IMR-90 (cell line): Measurements from ENCODE around the gene PANK4. TPM values are rescaled to one million over a fixed set of nuclear protein-coding genes. Genes with fewer than 3 reads are reported as not detected.

Experiments used
- ATAC-seq: fragments of 200-7000 bp; cut with Tn5 transposase; 2 replicates; pipeline ENCODE4 v1.9.1; 2020; ENCODE audit warnings: low read depth, mild to moderate bottlenecking, moderate library complexity
- BruUV-seq: library from RNA; stranded (reverse); fragments of 400-500 nt; replicated peaks from 2 replicates; lab custom pipeline; 2021; lab: Mats Ljungman, UMichigan
- CTCF ChIA-PET: fragments of 300-600 bp; formaldehyde crosslinking; extraction: SDS; loops from one replicate; lab custom pipeline; 2021; ENCODE audit warnings: antibody characterized with exemption; lab: Yijun Ruan, JAX
- POLR2A ChIA-PET: fragments of 300-600 bp; sonication (Branson Sonifier 250); formaldehyde crosslinking; loops from one replicate; lab custom pipeline; 2022; ENCODE audit warnings: antibody characterized with exemption; ENCODE audit not compliant: unreplicated experiment; lab: Charles Lee
- DNase-seq: peaks from one replicate; pipeline ENCODE4 v3.0.0; 2013
- H2AFZ ChIP-seq: replicated peaks from 2 replicates; pipeline ENCODE3; 2013; ENCODE audit warnings: low read length, mild to moderate bottlenecking; ENCODE audit not compliant: poor library complexity
- H2AK5ac ChIP-seq: 2 replicates; pipeline ENCODE4 v1.6.1; 2013; ENCODE audit warnings: low read depth, low read length, inconsistent platforms
- H2AK9ac ChIP-seq: replicated peaks from 2 replicates; pipeline ENCODE3; 2013; ENCODE audit warnings: mild to moderate bottlenecking, low read depth, low read length, moderate library complexity; ENCODE audit not compliant: poor library complexity
- H2BK120ac ChIP-seq: 2 replicates; pipeline ENCODE4 v1.6.1; 2013; ENCODE audit warnings: low read depth, low read length, inconsistent platforms
- H2BK15ac ChIP-seq: 3 replicates; pipeline ENCODE4 v1.6.1; 2013; ENCODE audit warnings: low read depth, low read length, inconsistent platforms
- H2BK20ac ChIP-seq: 2 replicates; pipeline ENCODE4 v1.6.1; 2013; ENCODE audit warnings: low read depth, mild to moderate bottlenecking, inconsistent platforms, low read length, moderate library complexity
- H2BK5ac ChIP-seq: 2 replicates; pipeline ENCODE4 v1.6.1; 2013; ENCODE audit warnings: mild to moderate bottlenecking, low read depth, low read length, inconsistent platforms; ENCODE audit not compliant: poor library complexity, severe bottlenecking
- H3K14ac ChIP-seq: replicated peaks from 2 replicates; pipeline ENCODE4 v1.6.1; 2013; ENCODE audit warnings: low read depth, low read length, inconsistent platforms
- H3K18ac ChIP-seq: 2 replicates; pipeline ENCODE4 v1.6.1; 2013; ENCODE audit warnings: low read depth, low read length, control low read depth
- H3K23ac ChIP-seq: 2 replicates; pipeline ENCODE4 v1.6.1; 2013; ENCODE audit warnings: low read depth, low read length, inconsistent platforms
- H3K27ac ChIP-seq: 2 replicates; pipeline ENCODE4 v1.5.1; 2013; ENCODE audit warnings: mild to moderate bottlenecking, control low read depth, low read length; ENCODE audit not compliant: insufficient read depth
- H3K27me3 ChIP-seq: 2 replicates; pipeline ENCODE4 v1.6.1; 2013; ENCODE audit warnings: low read length; ENCODE audit not compliant: control insufficient read depth, insufficient read depth
- H3K36me3 ChIP-seq: 2 replicates; pipeline ENCODE4 v1.6.1; 2013; ENCODE audit warnings: low read length, mixed read lengths; ENCODE audit not compliant: control insufficient read depth, insufficient read depth
- H3K4ac ChIP-seq: 2 replicates; pipeline ENCODE4 v1.6.1; 2013; ENCODE audit warnings: low read depth, low read length, inconsistent platforms
- H3K4me1 ChIP-seq: 2 replicates; pipeline ENCODE4 v1.6.1; 2013; ENCODE audit warnings: low read length, mixed read lengths; ENCODE audit not compliant: control insufficient read depth, insufficient read depth
- H3K4me2 ChIP-seq: 2 replicates; pipeline ENCODE4 v1.6.1; 2013; ENCODE audit warnings: low read depth, mild to moderate bottlenecking, control low read depth, low read length, moderate library complexity
- H3K4me3 ChIP-seq: 2 replicates; pipeline ENCODE4 v1.5.1; 2013; ENCODE audit warnings: low read depth, mild to moderate bottlenecking, control low read depth, low read length, moderate library complexity; ENCODE audit not compliant: insufficient read depth
- H3K56ac ChIP-seq: 2 replicates; pipeline ENCODE4 v1.6.1; 2013; ENCODE audit warnings: low read length, inconsistent platforms; ENCODE audit not compliant: insufficient read depth; ENCODE audit errors: extremely low read depth
- H3K79me1 ChIP-seq, 2 experiments: 2 replicates each; pipeline ENCODE4 v1.6.1; 2013; ENCODE audit warnings: low read length in 2 of 2, inconsistent platforms in 1 of 2, low read depth in 1 of 2
- H3K9ac ChIP-seq: 2 replicates; pipeline ENCODE4 v1.6.1; 2013; ENCODE audit warnings: low read depth, low read length, control low read depth
- H3K9me1 ChIP-seq: 2 replicates; pipeline ENCODE4 v1.6.1; 2013; ENCODE audit warnings: low read length, inconsistent platforms; ENCODE audit not compliant: insufficient read depth
- H3K9me3 ChIP-seq: 2 replicates; pipeline ENCODE4 v1.6.1; 2013; ENCODE audit warnings: low read length; ENCODE audit not compliant: control insufficient read depth, insufficient read depth
- H4K20me1 ChIP-seq: 2 replicates; pipeline ENCODE4 v1.6.1; 2013; ENCODE audit warnings: low read length, inconsistent platforms; ENCODE audit not compliant: insufficient read depth
- H4K5ac ChIP-seq: 2 replicates; pipeline ENCODE4 v1.6.1; 2013; ENCODE audit warnings: mild to moderate bottlenecking, low read depth, low read length, control low read depth
- H4K8ac ChIP-seq, 2 experiments: 2 replicates each; pipeline ENCODE4 v1.6.1; 2013; ENCODE audit warnings: low read depth in 2 of 2, low read length in 2 of 2, control low read depth in 1 of 2, inconsistent platforms in 1 of 2
- H4K91ac ChIP-seq: 2 replicates; pipeline ENCODE4 v1.6.1; 2013; ENCODE audit warnings: low read depth, low read length, inconsistent platforms; ENCODE audit not compliant: insufficient read depth
- CEBPB ChIP-seq: IDR thresholded peaks from 2 replicates; pipeline ENCODE4 v1.6.1; 2012; ENCODE audit warnings: low read depth, low read length, improper control_type of control experiment
- CHD1 ChIP-seq: IDR thresholded peaks from 2 replicates; pipeline ENCODE4 v1.6.1; 2012; ENCODE audit warnings: low read depth, low read length, improper control_type of control experiment
- ELK1 ChIP-seq: fragments of 150-350 bp; IDR thresholded peaks from 2 replicates; pipeline ENCODE4 v1.6.1; 2016; ENCODE audit warnings: low read depth, mild to moderate bottlenecking, low read length, moderate library complexity, borderline replicate concordance
- FOS ChIP-seq: fragments of 150-350 bp; IDR thresholded peaks from 2 replicates; pipeline ENCODE4 v1.6.1; 2016; ENCODE audit warnings: low read depth, low read length
- MAFK ChIP-seq: IDR thresholded peaks from 2 replicates; pipeline ENCODE4 v1.6.1; 2012; ENCODE audit warnings: low read depth, low read length, improper control_type of control experiment
- MAZ ChIP-seq: IDR thresholded peaks from 2 replicates; pipeline ENCODE4 v1.6.1; 2012; ENCODE audit warnings: low read depth, mild to moderate bottlenecking, low read length, improper control_type of control experiment, moderate library complexity, borderline replicate concordance
- MXI1 ChIP-seq: IDR thresholded peaks from 2 replicates; pipeline ENCODE4 v1.6.1; 2012; ENCODE audit warnings: low read depth, mild to moderate bottlenecking, low read length, moderate library complexity, borderline replicate concordance
- NFE2L2 ChIP-seq: fragments of 150-350 bp; IDR thresholded peaks from 2 replicates; pipeline ENCODE4 v1.6.1; 2016; ENCODE audit warnings: low read depth, mild to moderate bottlenecking, low read length
- POLR2A ChIP-seq: IDR thresholded peaks from 2 replicates; pipeline ENCODE4 v1.6.1; 2012; ENCODE audit warnings: mild to moderate bottlenecking, low read depth, low read length
- RAD21 ChIP-seq: IDR thresholded peaks from 2 replicates; pipeline ENCODE4 v1.6.1; 2012; ENCODE audit warnings: low read length, improper control_type of control experiment
- RCOR1 ChIP-seq: IDR thresholded peaks from 2 replicates; pipeline ENCODE4 v1.6.1; 2012; ENCODE audit warnings: mild to moderate bottlenecking, low read length, improper control_type of control experiment; ENCODE audit not compliant: insufficient replicate concordance
- RFX5 ChIP-seq: IDR thresholded peaks from 2 replicates; pipeline ENCODE4 v1.8.0; 2012; ENCODE audit warnings: low read depth, mild to moderate bottlenecking, low read length, moderate library complexity
- SMC3 ChIP-seq: fragments of 150-350 bp; IDR thresholded peaks from 2 replicates; pipeline ENCODE4 v1.6.1; 2016; ENCODE audit warnings: low read depth, mild to moderate bottlenecking, antibody characterized with exemption, low read length, moderate library complexity
- WGBS, 2 experiments: methylation state at CpG; one replicate each; pipeline versions ENCODE4 v1.1.5 to v1.1.7; 2013; ENCODE audit warnings: missing lambda C conversion rate in 2 of 2; ENCODE audit not compliant: insufficient read length in 1 of 2; ENCODE audit errors: extremely low coverage in 2 of 2; 5-methylcytosine and 5-hydroxymethylcytosine counted together
- dilution Hi-C: fragments of 300-500 bp; cut with HindIII; formaldehyde crosslinking; loops from one replicate; pipeline ENCODE4 v1.14.3; 2018; ENCODE audit warnings: low sequenced_read_pairs; ENCODE audit not compliant: unreplicated experiment
- in situ Hi-C: fragments of 300-500 bp; cut with MboI; formaldehyde crosslinking; loops from 3 replicates; pipeline ENCODE4 v1.14.3; 2019; ENCODE audit warnings: low sequenced_read_pairs, inconsistent platforms, mixed read lengths
- intact Hi-C: fragments of 100-400 bp; cut with micrococcal nuclease; formaldehyde crosslinking; loops from 2 replicates; pipeline ENCODE4 v1.10.0; 2022
- polyA plus RNA-seq, 3 experiments: library from polyadenylated mRNA; depleted of rRNA; stranded (reverse); fragments of >200 nt; gene quantifications; 2 replicates each; pipeline ENCODE4 v1.2.3, GENCODE V29; 2012; ENCODE audit warnings: low replicate concordance in 1 of 3
- total RNA-seq: library from RNA; depleted of rRNA; stranded (reverse); fragments of >200 nt; gene quantifications from 2 replicates; pipeline ENCODE4 v1.2.3, GENCODE V29; 2012
- TF ChIP-seq, protein P1 (sequence below): conservative IDR thresholded peaks from 2 replicates; pipeline ENCODE4 v1.5.1; 2012; ENCODE audit warnings: mild to moderate bottlenecking, low read depth, low read length, improper control_type of control experiment
- TF ChIP-seq, protein P2 (sequence below): fragments of 150-350 bp; IDR thresholded peaks from 2 replicates; pipeline ENCODE4 v1.6.1; 2017; ENCODE audit warnings: mild to moderate bottlenecking, antibody characterized with exemption, low read length, low read depth

The PANK4 gene
- total and polyA plus RNA-seq, 2 of the 4 experiments (the other 2 are of a cell fraction), result 14.0 to 18.5 TPM

- no peak overlapping the region for H2BK120ac ChIP-seq
- CTCF ChIA-PET, result interaction anchor here (0.6 kb wide), 1 partner anchor 13 kb away, joined by 8 read pairs; no protein-coding TSS in a partner anchor
- no TSS peak for BruUV-seq
- H3K79me1 ChIP-seq, result 0 out of 4 replicates have a peak, but pooled peaks cover 0 to 3% of the 10 kb centered on the region in 2 experiments
- no peak overlapping the region for H2BK15ac ChIP-seq
- H2AFZ ChIP-seq, result peak overlapping the region; percentile 39
- no peak overlapping the region for H3K27ac ChIP-seq
- no peak overlapping the region for H3K4me2 ChIP-seq
- peaks cover 2% of the 10 kb centered on the region; the same call in 1 of the 2 replicates for H3K27me3 ChIP-seq
- no peak overlapping the region for H3K18ac ChIP-seq
- peaks cover 3% of the 10 kb centered on the region; the same call in 1 of the 2 replicates for H3K9me1 ChIP-seq
- H3K4ac ChIP-seq, result no peak overlapping the region
- POLR2A ChIA-PET, result interaction anchor here (0.5 kb wide), 1 partner anchor 313 kb away, joined by 3 read pairs; no protein-coding TSS in a partner anchor
- no peak overlapping the region for H2BK5ac ChIP-seq
- WGBS, 2 experiments, result 88% methylated on average over 15 of the region's 25 CpGs; no CpG with 5 or more reads in 1 of the 2 experiments
- no peak overlapping the region for H3K56ac ChIP-seq
- H4K5ac ChIP-seq, result no peak overlapping the region
- H3K14ac ChIP-seq, result no peak overlapping the region
- H3K4me1 ChIP-seq, result peaks cover 2% of the 10 kb centered on the region; the same call in 1 of the 2 replicates
- DNase-seq (no peak), ATAC-seq (no peak)
- no peaks in the 10 kb centered on the region for H3K36me3 ChIP-seq
- H4K8ac ChIP-seq, result no peak overlapping the region
- in situ Hi-C loops (loop anchor here (5.0 to 25.0 kb wide), 2 partner anchors 129 to 354 kb away; partner anchors contain the start of genes FAAP20 and PEX10), intact Hi-C loops (no loop called here), dilution Hi-C loops (no loop called here)
- no peak overlapping the region for H2AK9ac ChIP-seq
- H2AK5ac ChIP-seq, result no peak overlapping the region
- no peak overlapping the region for H3K4me3 ChIP-seq
- H3K9ac ChIP-seq, result no peak overlapping the region
- no peaks in the 10 kb centered on the region for H4K20me1 ChIP-seq
- H2BK20ac ChIP-seq, result no peak overlapping the region
- no peaks in the 10 kb centered on the region for H3K9me3 ChIP-seq
- H3K23ac ChIP-seq, result no peak overlapping the region
- H4K91ac ChIP-seq, result no peak overlapping the region
- TF ChIP-seq MAFK (no peak), RCOR1 (no peak), MXI1 (no peak), FOS (no peak), POLR2A (no peak), CHD1 (no peak), SMC3 (no peak), CEBPB (no peak), RAD21 (no peak), RFX5 (no peak), ELK1 (no peak), MAZ (no peak), NFE2L2 (no peak)
- TF ChIP-seq, protein P1, sequence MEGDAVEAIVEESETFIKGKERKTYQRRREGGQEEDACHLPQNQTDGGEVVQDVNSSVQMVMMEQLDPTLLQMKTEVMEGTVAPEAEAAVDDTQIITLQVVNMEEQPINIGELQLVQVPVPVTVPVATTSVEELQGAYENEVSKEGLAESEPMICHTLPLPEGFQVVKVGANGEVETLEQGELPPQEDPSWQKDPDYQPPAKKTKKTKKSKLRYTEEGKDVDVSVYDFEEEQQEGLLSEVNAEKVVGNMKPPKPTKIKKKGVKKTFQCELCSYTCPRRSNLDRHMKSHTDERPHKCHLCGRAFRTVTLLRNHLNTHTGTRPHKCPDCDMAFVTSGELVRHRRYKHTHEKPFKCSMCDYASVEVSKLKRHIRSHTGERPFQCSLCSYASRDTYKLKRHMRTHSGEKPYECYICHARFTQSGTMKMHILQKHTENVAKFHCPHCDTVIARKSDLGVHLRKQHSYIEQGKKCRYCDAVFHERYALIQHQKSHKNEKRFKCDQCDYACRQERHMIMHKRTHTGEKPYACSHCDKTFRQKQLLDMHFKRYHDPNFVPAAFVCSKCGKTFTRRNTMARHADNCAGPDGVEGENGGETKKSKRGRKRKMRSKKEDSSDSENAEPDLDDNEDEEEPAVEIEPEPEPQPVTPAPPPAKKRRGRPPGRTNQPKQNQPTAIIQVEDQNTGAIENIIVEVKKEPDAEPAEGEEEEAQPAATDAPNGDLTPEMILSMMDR, result no peak
- TF ChIP-seq, protein P2, sequence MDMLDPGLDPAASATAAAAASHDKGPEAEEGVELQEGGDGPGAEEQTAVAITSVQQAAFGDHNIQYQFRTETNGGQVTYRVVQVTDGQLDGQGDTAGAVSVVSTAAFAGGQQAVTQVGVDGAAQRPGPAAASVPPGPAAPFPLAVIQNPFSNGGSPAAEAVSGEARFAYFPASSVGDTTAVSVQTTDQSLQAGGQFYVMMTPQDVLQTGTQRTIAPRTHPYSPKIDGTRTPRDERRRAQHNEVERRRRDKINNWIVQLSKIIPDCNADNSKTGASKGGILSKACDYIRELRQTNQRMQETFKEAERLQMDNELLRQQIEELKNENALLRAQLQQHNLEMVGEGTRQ, result no peak
These were observed 15.3 kb upstream of the PANK4 start for GRCh38 chr1:2541619-2542245.
